DND-41 (cell line): ENCODE data around the gene COPE.
"Not testable (repeated sequence)": the region's sequence is repeated elsewhere in the genome, so short reads cannot be mapped to it uniquely, and the experiment has no call there.

ENCODE experiments used
- ATAC-seq: fragments of 200-7000 bp; cut with Tn5 transposase; 3 replicates; pipeline ENCODE4 v1.9.1; 2021; ENCODE audit warnings: low read depth; ENCODE audit not compliant: insufficient read depth
- DNase-seq: peaks from one replicate; pipeline ENCODE4 v3.0.0-alpha.2; 2020
- H2AFZ ChIP-seq: 2 replicates; pipeline ENCODE4 v1.6.0; 2012; ENCODE audit warnings: low read depth, low read length
- H3K27ac ChIP-seq: 2 replicates; pipeline ENCODE4 v1.5.1; 2012; ENCODE audit warnings: low read length, inconsistent platforms
- H3K27me3 ChIP-seq: fragments of 200-600 bp; sonication (generic); 2 replicates; pipeline ENCODE4 v1.6.0; 2012; ENCODE audit warnings: low read length, mild to moderate bottlenecking, inconsistent platforms; ENCODE audit not compliant: insufficient read depth, poor library complexity
- H3K36me3 ChIP-seq: 2 replicates; pipeline ENCODE4 v1.5.1; 2012; ENCODE audit warnings: low read length, inconsistent platforms; ENCODE audit not compliant: insufficient read depth
- H3K4me1 ChIP-seq: 2 replicates; pipeline ENCODE4 v1.5.1; 2012; ENCODE audit warnings: mild to moderate bottlenecking, low read length; ENCODE audit not compliant: insufficient read depth
- H3K4me2 ChIP-seq: 2 replicates; pipeline ENCODE4 v1.6.0; 2012; ENCODE audit warnings: mild to moderate bottlenecking, moderate library complexity, low read length, inconsistent platforms; ENCODE audit not compliant: insufficient read depth
- H3K4me3 ChIP-seq, 2 experiments: fragments of 200-600 bp in 1 of 2; shearing (Covaris generic) in 1 of 2; 2 replicates each; pipeline ENCODE4 v1.5.1; 2012 to 2016; ENCODE audit warnings: inconsistent platforms in 2 of 2, low read length in 2 of 2, mild to moderate bottlenecking in 2 of 2, low read depth in 1 of 2, moderate library complexity in 1 of 2
- H3K79me2 ChIP-seq: 2 replicates; pipeline ENCODE4 v1.6.0; 2012; ENCODE audit warnings: low read length, inconsistent platforms; ENCODE audit not compliant: insufficient read depth
- H3K9ac ChIP-seq: 2 replicates; pipeline ENCODE4 v1.6.0; 2012; ENCODE audit warnings: low read depth, mild to moderate bottlenecking, inconsistent platforms, low read length, moderate library complexity
- H3K9me3 ChIP-seq: 2 replicates; pipeline ENCODE4 v1.5.1; 2012; ENCODE audit warnings: low read length, moderate library complexity, mild to moderate bottlenecking, inconsistent platforms; ENCODE audit not compliant: insufficient read depth, severe bottlenecking
- H4K20me1 ChIP-seq: 2 replicates; pipeline ENCODE4 v1.6.0; 2012; ENCODE audit warnings: low read length; ENCODE audit not compliant: insufficient read depth
- CTCF ChIP-seq: IDR thresholded peaks from 2 replicates; pipeline ENCODE4 v1.5.1; 2012; ENCODE audit warnings: borderline replicate concordance, low read length, moderate library complexity, mild to moderate bottlenecking; ENCODE audit not compliant: poor library complexity, severe bottlenecking; ENCODE audit errors: extremely low read depth
- EZH2 ChIP-seq: IDR thresholded peaks from 3 replicates; pipeline ENCODE4 v1.6.1; 2012; ENCODE audit warnings: borderline replicate concordance, low read depth, mild to moderate bottlenecking, moderate library complexity, low read length, inconsistent platforms; ENCODE audit not compliant: severe bottlenecking

COPE gene

GRCh38 chr19:18903156-18904037 lies 15.8 kb downstream of the COPE start:
- no peak overlapping the region for H3K4me2 ChIP-seq
- H3K27ac ChIP-seq: no peak overlapping the region
- no peaks in the 10 kb centered on the region for H3K4me1 ChIP-seq
- TF ChIP-seq EZH2 (no peak), CTCF (no peak)
- no peak overlapping the region for H3K4me3 ChIP-seq
- H2AFZ ChIP-seq: no peak overlapping the region
- peaks cover 83% of the 10 kb centered on the region for H3K36me3 ChIP-seq
- ATAC-seq (no peak), DNase-seq (no peak)
- H3K27me3 ChIP-seq: no peaks in the 10 kb centered on the region
- H3K79me2 ChIP-seq: no peaks in the 10 kb centered on the region
- H4K20me1 ChIP-seq: peaks cover 29% of the 10 kb centered on the region
- no peak overlapping the region for H3K9ac ChIP-seq
- H3K9me3 ChIP-seq: no peaks in the 10 kb centered on the region

- H3K4me1 ChIP-seq, DNase-seq, H3K4me3 ChIP-seq, H3K9ac ChIP-seq, H3K27me3 ChIP-seq, H3K79me2 ChIP-seq, ATAC-seq, H2AFZ ChIP-seq, H3K9me3 ChIP-seq, H3K27ac ChIP-seq, H3K4me2 ChIP-seq: not testable (repeated sequence)
- peaks cover 75% of the 10 kb centered on the region for H3K36me3 ChIP-seq
- H4K20me1 ChIP-seq: peaks cover 23% of the 10 kb centered on the region
Observed at GRCh38 chr19:18902519-18902918, 16.7 kb downstream of the COPE start.

GRCh38 chr19:18901491-18901890 lies 17.7 kb downstream of the COPE start:
- Histone ChIP-seq H3K4me1 (no peaks in the 10 kb centered on the region), H3K36me3 (peaks cover 65% of the 10 kb centered on the region), H3K9me3 (no peaks in the 10 kb centered on the region), H4K20me1 (peaks cover 17% of the 10 kb centered on the region), H3K27me3 (no peaks in the 10 kb centered on the region), H3K4me2 (no peak overlapping the region), H2AFZ (no peak overlapping the region), H3K4me3 (no peak overlapping the region), H3K9ac (no peak overlapping the region), H3K27ac (no peak overlapping the region), H3K79me2 (no peaks in the 10 kb centered on the region)
- TF ChIP-seq EZH2: no peak
- TF ChIP-seq CTCF: no peak
- ATAC-seq (no peak), DNase-seq (no peak)

- no peak overlapping the region for H3K4me2 ChIP-seq
- peaks cover 17% of the 10 kb centered on the region; the same call in 1 of the 2 replicates for H4K20me1 ChIP-seq
- DNase-seq (no peak), ATAC-seq (no peak)
- no peak overlapping the region for H3K4me3 ChIP-seq
- H3K79me2 ChIP-seq: no peaks in the 10 kb centered on the region
- H3K27ac ChIP-seq: no peak overlapping the region
- H2AFZ ChIP-seq: no peak overlapping the region
- no peaks in the 10 kb centered on the region for H3K4me1 ChIP-seq
- no peak overlapping the region for H3K9ac ChIP-seq
- H3K27me3 ChIP-seq: no peaks in the 10 kb centered on the region
- H3K36me3 ChIP-seq: peaks cover 59% of the 10 kb centered on the region
- TF ChIP-seq EZH2: no peak
- no peak for TF ChIP-seq CTCF
- no peaks in the 10 kb centered on the region for H3K9me3 ChIP-seq
Observed at GRCh38 chr19:18900700-18901481, 18.3 kb downstream of the COPE start.
